ENCODE data around the gene HDAC11. TPM values are rescaled to one million over a fixed set of nuclear protein-coding genes. Genes with fewer than 3 reads are reported as not detected.
A peak's percentile ranks its signal among the peaks of the same experiment; 100 is the strongest.

The HDAC11 gene
- total and polyA plus RNA-seq, 2 of the 13 experiments (the other 11 are each of a cell fraction or from before 2014, with no cell fraction given), result 13.7 to 33.1 TPM

DNA sequence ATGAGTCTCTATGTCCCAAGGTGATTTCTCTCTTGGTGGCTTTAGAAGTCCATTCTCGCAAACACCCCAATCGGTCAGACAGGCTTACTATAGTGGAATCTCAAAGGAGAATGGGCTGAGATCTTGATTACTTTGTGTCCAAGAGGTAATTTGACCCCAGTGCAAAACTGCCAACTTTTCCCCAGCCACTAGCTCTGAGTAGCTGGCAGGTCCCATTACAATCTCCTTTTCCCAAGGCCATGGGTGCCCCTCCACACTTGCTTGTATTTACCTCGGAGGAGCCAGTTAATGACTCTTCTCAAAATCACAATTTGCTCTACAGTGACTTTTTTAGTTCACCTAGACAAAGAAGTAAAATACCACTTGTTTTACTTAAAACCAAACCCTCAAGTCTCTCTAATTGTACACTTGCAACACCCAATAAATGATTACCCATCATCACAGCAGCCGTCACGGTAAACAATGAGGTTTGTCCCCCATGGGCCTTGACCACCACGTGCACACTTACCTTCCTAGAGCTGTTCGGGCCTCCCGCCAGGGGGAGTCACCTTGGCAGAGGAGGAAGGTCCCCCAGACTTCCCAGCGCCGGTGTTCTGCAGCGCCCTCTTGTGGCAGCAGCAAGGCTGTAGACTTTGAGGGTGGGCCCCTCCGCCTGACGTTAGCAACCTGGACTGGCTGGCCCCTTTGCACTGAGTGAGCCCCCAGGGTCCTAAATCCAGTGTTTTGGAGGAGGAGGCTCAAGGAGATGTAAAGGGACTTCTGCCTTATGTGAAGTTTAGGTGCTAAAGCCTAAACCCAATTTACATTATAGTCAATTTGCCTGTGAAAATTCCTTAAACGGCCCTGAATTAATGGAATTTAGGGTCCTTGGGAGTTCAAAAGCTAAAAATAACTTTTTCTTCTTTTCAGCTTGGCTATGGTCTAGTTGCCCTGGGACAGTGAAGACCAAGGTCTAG lies 18.7 kb upstream of the HDAC11 start (continued):
- TF ChIP-seq ZNF281 (CRISPR knock-in tag; IDR thresholded peaks at IDR 0.05; ENCODE audit: borderline replicate concordance), result 0 out of 2 replicates have a peak, but pooled peaks have one; percentile 27
- TF ChIP-seq CBFB (CRISPR knock-in tag; IDR thresholded peaks at IDR 0.05), result peak; percentile 73
- TF ChIP-seq U2AF2 (IDR thresholded peaks at IDR 0.05; ENCODE audit: low read depth, low read length), result no peak
- peak; percentile 90 for TF ChIP-seq IRF2 (CRISPR knock-in tag; IDR thresholded peaks at IDR 0.05)
- TF ChIP-seq ZSCAN25 (CRISPR knock-in tag; IDR thresholded peaks at IDR 0.05), result no peak; the same call in 1 of the 2 replicates
- TF ChIP-seq, protein P1, sequence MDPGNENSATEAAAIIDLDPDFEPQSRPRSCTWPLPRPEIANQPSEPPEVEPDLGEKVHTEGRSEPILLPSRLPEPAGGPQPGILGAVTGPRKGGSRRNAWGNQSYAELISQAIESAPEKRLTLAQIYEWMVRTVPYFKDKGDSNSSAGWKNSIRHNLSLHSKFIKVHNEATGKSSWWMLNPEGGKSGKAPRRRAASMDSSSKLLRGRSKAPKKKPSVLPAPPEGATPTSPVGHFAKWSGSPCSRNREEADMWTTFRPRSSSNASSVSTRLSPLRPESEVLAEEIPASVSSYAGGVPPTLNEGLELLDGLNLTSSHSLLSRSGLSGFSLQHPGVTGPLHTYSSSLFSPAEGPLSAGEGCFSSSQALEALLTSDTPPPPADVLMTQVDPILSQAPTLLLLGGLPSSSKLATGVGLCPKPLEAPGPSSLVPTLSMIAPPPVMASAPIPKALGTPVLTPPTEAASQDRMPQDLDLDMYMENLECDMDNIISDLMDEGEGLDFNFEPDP (CRISPR knock-in tag; conservative IDR thresholded peaks at IDR 0.05), result no peak
- no peak for TF ChIP-seq RBFOX2 (IDR thresholded peaks at IDR 0.05; ENCODE audit: low read depth, low read length)
- peak; percentile 81 for TF ChIP-seq THAP11 (CRISPR knock-in tag; IDR thresholded peaks at IDR 0.05)
- TF ChIP-seq GRHL1 (CRISPR knock-in tag; conservative IDR thresholded peaks at IDR 0.05), result no peak
- no peak for TF ChIP-seq HNRNPUL1 (IDR thresholded peaks at IDR 0.05; ENCODE audit: low read depth, low read length)
- TF ChIP-seq EED (CRISPR knock-in tag; IDR thresholded peaks at IDR 0.05), result no peak
- no peak for TF ChIP-seq BRCA1 (CRISPR knock-in tag; IDR thresholded peaks at IDR 0.05)
- TF ChIP-seq SNAPC2 (CRISPR knock-in tag; IDR thresholded peaks at IDR 0.05), result 0 out of 2 replicates have a peak, but pooled peaks have one; percentile 60
- TF ChIP-seq ZFX (CRISPR knock-in tag; IDR thresholded peaks at IDR 0.05; ENCODE audit: low read depth), result peak; percentile 84
- 0 out of 2 replicates have a peak, but pooled peaks have one; percentile 28 for TF ChIP-seq ZNF780A (CRISPR knock-in tag; IDR thresholded peaks at IDR 0.05)
- no peak for TF ChIP-seq ZNF256 (CRISPR knock-in tag; conservative IDR thresholded peaks at IDR 0.05)
- no peak for TF ChIP-seq ZFP36L2 (CRISPR knock-in tag; IDR thresholded peaks at IDR 0.05)
- peak; percentile 97 for TF ChIP-seq RAD21 (CRISPR knock-in tag; IDR thresholded peaks at IDR 0.05)
- TF ChIP-seq ZNF800 (CRISPR knock-in tag; IDR thresholded peaks at IDR 0.05), result no peak; the same call in 1 of the 2 replicates
- 0 out of 2 replicates have a peak, but pooled peaks have one; percentile 22 for TF ChIP-seq ZNF776 (CRISPR knock-in tag; IDR thresholded peaks at IDR 0.05)
- TF ChIP-seq NFE2 (CRISPR knock-in tag; IDR thresholded peaks at IDR 0.05), result no peak

All from HepG2 (cell line).